ENCODE data around the gene DOCK6.

The DOCK6 gene

DNA sequence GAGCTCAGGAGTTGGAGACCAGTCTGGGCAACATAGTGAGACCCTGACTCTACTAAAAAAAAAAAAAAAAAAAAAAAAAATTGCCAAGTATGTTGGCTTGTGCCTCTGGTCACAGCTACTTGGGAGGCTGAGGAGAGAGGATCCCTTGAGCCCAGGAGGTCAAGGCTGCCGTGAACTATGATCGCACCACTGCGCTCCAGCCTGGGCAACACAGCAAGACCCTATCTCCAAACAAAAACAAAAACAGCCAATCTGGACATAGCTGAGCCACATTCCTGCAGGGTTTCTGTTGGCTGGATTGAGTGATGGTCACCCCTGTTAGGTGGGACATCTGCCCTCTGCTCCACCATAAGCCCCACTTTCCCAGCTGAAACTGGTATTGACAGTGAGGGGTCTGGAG, 36.5 kb downstream of the DOCK6 start:
- TF ChIP-seq, protein P1, sequence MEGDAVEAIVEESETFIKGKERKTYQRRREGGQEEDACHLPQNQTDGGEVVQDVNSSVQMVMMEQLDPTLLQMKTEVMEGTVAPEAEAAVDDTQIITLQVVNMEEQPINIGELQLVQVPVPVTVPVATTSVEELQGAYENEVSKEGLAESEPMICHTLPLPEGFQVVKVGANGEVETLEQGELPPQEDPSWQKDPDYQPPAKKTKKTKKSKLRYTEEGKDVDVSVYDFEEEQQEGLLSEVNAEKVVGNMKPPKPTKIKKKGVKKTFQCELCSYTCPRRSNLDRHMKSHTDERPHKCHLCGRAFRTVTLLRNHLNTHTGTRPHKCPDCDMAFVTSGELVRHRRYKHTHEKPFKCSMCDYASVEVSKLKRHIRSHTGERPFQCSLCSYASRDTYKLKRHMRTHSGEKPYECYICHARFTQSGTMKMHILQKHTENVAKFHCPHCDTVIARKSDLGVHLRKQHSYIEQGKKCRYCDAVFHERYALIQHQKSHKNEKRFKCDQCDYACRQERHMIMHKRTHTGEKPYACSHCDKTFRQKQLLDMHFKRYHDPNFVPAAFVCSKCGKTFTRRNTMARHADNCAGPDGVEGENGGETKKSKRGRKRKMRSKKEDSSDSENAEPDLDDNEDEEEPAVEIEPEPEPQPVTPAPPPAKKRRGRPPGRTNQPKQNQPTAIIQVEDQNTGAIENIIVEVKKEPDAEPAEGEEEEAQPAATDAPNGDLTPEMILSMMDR (IDR thresholded peaks at IDR 0.05; ENCODE audit: borderline replicate concordance, insufficient read depth, low read depth, low read length): no peak
- H3K4me3 ChIP-seq (ENCODE audit: low read depth, low read length): no peak overlapping the region

DNA sequence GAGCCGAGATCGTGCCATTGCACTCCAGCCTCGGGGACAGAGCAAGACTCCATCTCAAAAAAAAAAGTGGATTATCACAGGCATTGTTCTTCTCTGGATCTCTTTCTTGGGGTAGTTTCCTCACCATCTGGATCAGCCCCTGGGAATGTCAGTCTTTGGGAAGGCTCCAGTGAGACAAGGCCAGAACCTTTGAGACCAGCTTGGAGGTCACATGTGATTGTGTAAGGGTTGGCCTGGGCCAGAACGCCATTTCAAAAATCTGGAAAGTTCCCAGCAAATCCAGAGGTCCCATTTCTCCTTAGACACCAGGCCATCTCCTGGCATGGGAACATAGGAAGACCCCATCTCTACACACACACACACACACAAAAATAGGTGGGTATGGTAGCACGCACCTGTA, 37.2 kb downstream of the DOCK6 start:
- no peak overlapping the region for H3K4me3 ChIP-seq (ENCODE audit: low read depth, low read length)
- TF ChIP-seq, protein P1 (IDR thresholded peaks at IDR 0.05; ENCODE audit: borderline replicate concordance, insufficient read depth, low read depth, low read length): no peak

DNA sequence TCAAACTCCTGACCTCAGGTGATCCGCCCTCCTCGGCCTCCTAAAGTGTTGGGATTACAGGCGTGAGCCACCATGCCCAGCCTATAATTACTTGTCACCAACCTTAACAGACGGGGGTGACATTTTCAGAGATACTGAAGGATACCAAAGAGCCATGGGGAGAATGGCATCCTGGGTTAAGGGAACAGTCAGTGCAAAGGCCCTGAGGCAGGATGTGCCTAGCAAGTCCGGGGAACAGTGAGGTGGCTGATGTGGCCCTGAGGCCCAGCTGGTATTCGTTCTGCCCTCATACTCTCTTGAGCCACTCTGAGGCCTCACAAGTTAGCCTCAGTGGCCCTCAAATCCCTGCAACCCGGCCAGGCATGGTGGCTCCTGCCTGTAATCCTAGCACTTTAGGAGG, 37.9 kb downstream of the DOCK6 start:
- TF ChIP-seq, protein P1 (IDR thresholded peaks at IDR 0.05; ENCODE audit: borderline replicate concordance, insufficient read depth, low read depth, low read length): no peak
- H3K4me3 ChIP-seq (ENCODE audit: low read depth, low read length): no peak overlapping the region

DNA sequence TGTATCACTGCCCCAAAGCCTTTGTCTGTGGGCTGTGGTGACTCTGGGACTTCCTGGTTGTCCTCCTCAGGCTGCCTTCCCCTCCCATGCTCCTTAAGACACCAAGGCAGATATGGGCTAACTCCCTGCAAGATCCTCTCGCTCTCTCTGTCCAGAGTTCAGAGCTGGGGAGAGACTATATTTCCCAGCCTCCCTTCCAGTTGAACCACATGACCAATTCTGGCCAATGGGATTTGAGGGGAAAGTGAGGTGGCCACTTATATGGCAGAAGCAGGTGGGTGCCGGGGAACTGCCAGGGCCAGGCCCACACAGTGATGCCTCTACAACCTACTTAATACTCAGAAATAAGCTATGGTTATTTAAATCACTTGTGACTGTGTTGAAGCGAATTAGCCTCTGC, 39.1 kb downstream of the DOCK6 start:
- no peak overlapping the region for H3K4me3 ChIP-seq (ENCODE audit: low read depth, low read length)
- TF ChIP-seq, protein P1 (IDR thresholded peaks at IDR 0.05; ENCODE audit: borderline replicate concordance, insufficient read depth, low read depth, low read length): no peak

DNA sequence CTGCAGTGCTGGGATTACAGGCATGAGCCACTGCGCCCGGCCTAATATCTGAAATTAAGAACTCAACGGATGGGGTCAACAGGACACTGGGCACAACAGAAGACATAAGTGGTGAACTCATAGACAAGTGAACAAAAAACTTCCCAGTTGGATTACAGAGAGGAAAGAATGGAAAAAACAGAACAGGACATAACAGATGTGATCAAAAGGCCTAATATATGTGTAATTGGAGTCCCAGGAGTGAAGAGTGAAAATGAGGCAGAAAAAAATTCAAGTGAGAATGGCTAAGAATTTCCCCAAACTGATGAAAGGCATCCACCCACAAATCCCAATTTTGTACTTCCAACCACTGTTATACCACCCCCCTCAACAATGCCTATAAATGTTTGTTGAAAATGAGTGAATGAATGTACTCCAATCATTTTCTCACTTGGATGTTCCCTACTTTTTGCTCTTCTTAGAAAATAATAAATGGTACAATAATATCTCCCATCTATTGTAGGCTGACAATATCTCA, 41.2 kb downstream of the DOCK6 start:
- TF ChIP-seq, protein P1 (IDR thresholded peaks at IDR 0.05; ENCODE audit: borderline replicate concordance, insufficient read depth, low read depth, low read length): no peak
- no peak overlapping the region for H3K4me3 ChIP-seq (ENCODE audit: low read depth, low read length)

DNA sequence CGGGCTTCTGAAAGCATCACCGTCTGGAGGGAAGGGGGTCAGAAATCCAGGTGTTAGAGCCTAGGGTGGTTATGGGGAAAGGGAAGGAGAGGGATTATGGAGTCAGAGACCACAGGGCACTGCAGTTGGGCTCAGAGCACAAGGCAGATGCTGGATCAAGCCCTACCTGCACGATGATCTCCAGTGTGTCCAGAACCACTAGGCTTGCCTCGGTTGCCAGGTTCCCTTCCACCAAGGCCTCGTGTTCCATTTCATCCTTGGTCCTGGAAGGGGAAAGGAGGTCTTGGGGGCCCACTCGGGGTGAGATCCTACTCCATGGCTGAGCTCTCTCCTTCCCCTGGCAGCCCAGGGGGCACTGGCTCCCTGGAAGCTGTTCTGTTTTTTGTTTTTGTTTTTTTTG, 47.9 kb downstream of the DOCK6 start:
- TF ChIP-seq, protein P1 (IDR thresholded peaks at IDR 0.05; ENCODE audit: borderline replicate concordance, insufficient read depth, low read depth, low read length): no peak

DNA sequence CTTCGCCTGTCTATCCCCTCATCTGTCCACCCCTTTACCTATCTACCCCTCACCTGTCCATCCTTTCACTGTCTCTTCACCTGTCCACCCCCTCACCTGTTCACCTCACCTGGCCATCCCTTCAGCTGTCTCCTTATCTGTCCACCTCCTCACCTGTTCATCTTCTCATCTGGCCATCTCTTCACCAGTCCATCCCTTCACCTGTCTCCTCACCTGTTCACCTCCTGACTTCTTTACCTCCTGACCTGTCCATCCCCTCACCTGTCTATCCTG, 51.7 kb downstream of the DOCK6 start:
- H3K4me3 ChIP-seq (ENCODE audit: low read depth, low read length): no peak overlapping the region
- TF ChIP-seq, protein P1 (IDR thresholded peaks at IDR 0.05; ENCODE audit: borderline replicate concordance, insufficient read depth, low read depth, low read length): no peak

More for the DNA sequence above, 47.9 kb downstream of the DOCK6 start:
- no peak overlapping the region for H3K4me3 ChIP-seq (ENCODE audit: low read depth, low read length)
